K562 treated with DMSO at 1 percent for 4 hours (cell line): ENCODE measurements around the gene REEP6. TPM values are rescaled to one million over a fixed set of nuclear protein-coding genes. Genes with fewer than 3 reads are reported as not detected.

Experiments used
- total RNA-seq: library from RNA; unstranded; fragments of 300-600 nt; gene quantifications from 2 replicates; pipeline ENCODE4 v1.2.3, GENCODE V29; 2022; ENCODE audit not compliant: insufficient read depth

REEP6 gene
- 47.8 and 52.4 TPM in 2 replicates for total RNA-seq

GRCh38 chr19:1491114-1491848, at the start of gene REEP6:
Gene REEP6 (plus strand): TSS chr19:1491181. CDS start chr19:1491270, 89 bp downstream.

GRCh38 chr19:1449467-1450442, 41.2 kb upstream of the REEP6 start, which contains the start of gene APC2:
Gene APC2 (plus strand): TSS chr19:1450121. CDS start chr19:1453002, 2,881 bp downstream.

GRCh38 chr19:1478934-1479707, 11.9 kb upstream of the REEP6 start, which contains the start of gene C19orf25:
Gene C19orf25 (minus strand): TSS chr19:1479215. CDS start chr19:1478903, 312 bp downstream.

GRCh38 chr19:1490311-1491113, 469 bp upstream of the REEP6 start, which contains the start of gene PCSK4:
Gene PCSK4 (minus strand): TSS chr19:1490350. CDS start chr19:1490346, 4 bp downstream.

GRCh38 chr19:1512671-1513498, 21.9 kb downstream of the REEP6 start, which contains the start of gene ADAMTSL5:
Gene ADAMTSL5 (minus strand): TSS chr19:1513019. CDS start chr19:1510943, 2,076 bp downstream.

GRCh38 chr19:1523412-1524286, 32.7 kb downstream of the REEP6 start, which contains the start of gene PLK5:
Gene PLK5 (plus strand): TSS chr19:1524077. CDS start chr19:1526997, 2,920 bp downstream.

Other genes starting within 250 kb of the REEP6 start
- 424 and 456 TPM in 2 replicates for gene ATP5F1D, start 249.4 kb upstream of the REEP6 start, total RNA-seq
- gene MIDN, start 242.6 kb upstream of the REEP6 start, total RNA-seq = 48.5 and 50.6 TPM in 2 replicates
- gene CIRBP, start 221.8 kb upstream of the REEP6 start, total RNA-seq = 140 and 141 TPM in 2 replicates
- 81.3 and 99.5 TPM in 2 replicates for gene FAM174C, start 215.7 kb upstream of the REEP6 start, total RNA-seq
- 1.2 TPM in 1 of 2 replicates, not detected in the other for gene EFNA2, start 205.3 kb upstream of the REEP6 start, total RNA-seq
- gene NDUFS7, start 107.3 kb upstream of the REEP6 start, total RNA-seq = 317 and 328 TPM in 2 replicates
- gene GAMT, start 89.6 kb upstream of the REEP6 start, total RNA-seq = 44.1 and 45.1 TPM in 2 replicates
- gene DAZAP1, start 83.6 kb upstream of the REEP6 start, total RNA-seq = 151 and 156 TPM in 2 replicates
- 5,479 and 5,587 TPM in 2 replicates for gene RPS15, start 52.8 kb upstream of the REEP6 start, total RNA-seq
- 0.83 and 1.6 TPM in 2 replicates for gene APC2, start 41.1 kb upstream of the REEP6 start, total RNA-seq
- gene C19orf25, start 12.0 kb upstream of the REEP6 start, total RNA-seq = 37.9 and 47.6 TPM in 2 replicates
- gene PCSK4, start 831 bp upstream of the REEP6 start, total RNA-seq = 1.6 and 3.1 TPM in 2 replicates
- 6.2 and 15.4 TPM in 2 replicates for gene ADAMTSL5, start 21.8 kb downstream of the REEP6 start, total RNA-seq
- not detected in 2 replicates for gene PLK5, start 32.9 kb downstream of the REEP6 start, total RNA-seq
- 35.2 and 40.6 TPM in 2 replicates for gene MEX3D, start 77.1 kb downstream of the REEP6 start, total RNA-seq
- 102 and 118 TPM in 2 replicates for gene MBD3, start 101.7 kb downstream of the REEP6 start, total RNA-seq
- 79.6 and 82.3 TPM in 2 replicates for gene UQCR11, start 114.3 kb downstream of the REEP6 start, total RNA-seq
- 91.0 and 114 TPM in 2 replicates for gene TCF3, start 161.4 kb downstream of the REEP6 start, total RNA-seq